OCI-LY3 (cell line): Measurements from ENCODE around the gene LUZP1.
A peak's percentile ranks its signal among the peaks of the same experiment; 100 is the strongest.

Experiments used
- H2AFZ ChIP-seq: fragments of 200-600, 300-600 bp; shearing (Covaris generic); 2 replicates; pipeline ENCODE4 v1.6.0; 2014; ENCODE audit warnings: antibody characterized with exemption, low read depth, low read length
- H3K27ac ChIP-seq: fragments of 200-600, 300-600 bp; sonication (generic); 2 replicates; pipeline ENCODE4 v1.5.1; 2014; ENCODE audit warnings: mild to moderate bottlenecking, low read length, moderate library complexity, mixed read lengths
- H3K27me3 ChIP-seq: fragments of 200-600, 300-600 bp; sonication (generic); 2 replicates; pipeline ENCODE4 v1.6.1; 2014; ENCODE audit warnings: low read depth, low read length, mixed read lengths
- H3K36me3 ChIP-seq: fragments of 200-600, 300-600 bp; sonication (generic); replicated peaks from 2 replicates; pipeline ENCODE3; 2014; ENCODE audit warnings: low read depth, low read length, mixed read lengths
- H3K4me1 ChIP-seq: fragments of 300-600, 200-600 bp; sonication (generic); 2 replicates; pipeline ENCODE4 v1.6.1; 2014; ENCODE audit warnings: low read length, mixed read lengths
- H3K4me2 ChIP-seq: fragments of 200-600, 300-600 bp; sonication (generic); 2 replicates; pipeline ENCODE4 v1.6.1; 2014; ENCODE audit warnings: low read length, mixed read lengths
- H3K4me3 ChIP-seq: fragments of 300-600, 200-600 bp; sonication (generic); 2 replicates; pipeline ENCODE4 v1.5.1; 2014; ENCODE audit warnings: antibody characterized with exemption, mild to moderate bottlenecking, low read length, moderate library complexity
- H3K79me2 ChIP-seq: fragments of 300-600, 200-600 bp; shearing (Covaris generic); 2 replicates; pipeline ENCODE4 v1.6.1; 2014; ENCODE audit warnings: mild to moderate bottlenecking, low read length, mixed read lengths
- H3K9ac ChIP-seq: fragments of 300-600, 200-600 bp; shearing (Covaris generic); 2 replicates; pipeline ENCODE4 v1.6.0; 2014; ENCODE audit warnings: mild to moderate bottlenecking, low read length, moderate library complexity
- H3K9me3 ChIP-seq: fragments of 200-600, 300-600 bp; shearing (Covaris generic); 2 replicates; pipeline ENCODE4 v1.6.1; 2014; ENCODE audit warnings: low read length, mixed read lengths; ENCODE audit not compliant: insufficient read depth
- H4K20me1 ChIP-seq: fragments of 200-600, 300-600 bp; sonication (generic); 2 replicates; pipeline ENCODE4 v1.6.1; 2016; ENCODE audit warnings: low read length, mixed read lengths; ENCODE audit not compliant: insufficient read depth
- CTCF ChIP-seq: fragments of 200-600, 300-600 bp; sonication (generic); IDR thresholded peaks from 2 replicates; pipeline ENCODE4 v1.5.1; 2014; ENCODE audit warnings: antibody characterized with exemption, low read length, low read depth
- EZH2phosphoT487 ChIP-seq: fragments of 200-600 bp; shearing (Covaris generic); IDR thresholded peaks from 2 replicates; pipeline ENCODE4 v1.6.1; 2018; ENCODE audit warnings: antibody characterized with exemption, mixed run types, low read depth

LUZP1 gene

DNA sequence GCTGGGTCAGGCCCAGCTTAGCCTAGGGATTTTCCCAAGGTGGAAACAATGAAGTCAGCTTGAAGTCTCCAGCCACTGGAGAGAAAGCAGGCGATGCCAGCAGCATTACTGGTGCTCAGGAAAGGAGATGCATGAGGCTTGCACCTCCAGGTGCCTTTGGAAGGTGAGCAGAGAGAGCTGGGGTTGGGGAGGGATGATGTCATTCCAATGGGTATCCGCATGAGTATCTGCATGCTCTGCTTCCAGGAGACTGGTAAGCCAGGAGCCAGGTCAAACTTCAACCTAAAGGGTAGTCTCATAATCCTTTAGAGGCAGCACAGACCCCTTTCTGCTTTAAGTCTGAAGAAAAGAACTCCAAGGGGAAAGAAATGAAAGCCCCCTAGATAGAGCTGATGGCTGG is 80.6 kb downstream of the LUZP1 start:
- no peak overlapping the region for H2AFZ ChIP-seq
- no peak overlapping the region for H3K4me3 ChIP-seq
- no peaks in the 10 kb centered on the region for H3K79me2 ChIP-seq
- H3K27ac ChIP-seq, result no peak overlapping the region
- H3K36me3 ChIP-seq, result peaks cover 4% of the 10 kb centered on the region
- H3K9ac ChIP-seq, result no peak overlapping the region
- no peaks in the 10 kb centered on the region for H3K27me3 ChIP-seq
- peaks cover 12% of the 10 kb centered on the region for H3K4me1 ChIP-seq
- no peaks in the 10 kb centered on the region for H4K20me1 ChIP-seq
- H3K4me2 ChIP-seq, result no peak overlapping the region
- no peaks in the 10 kb centered on the region for H3K9me3 ChIP-seq
- no peak for TF ChIP-seq EZH2phosphoT487
- no peak for TF ChIP-seq CTCF

- Histone ChIP-seq H3K4me2 (peak overlapping the region; percentile 37; the same call in 1 of the 2 replicates), H3K9me3 (no peaks in the 10 kb centered on the region), H3K36me3 (peaks cover 13% of the 10 kb centered on the region), H3K9ac (no peak overlapping the region), H3K27me3 (no peaks in the 10 kb centered on the region), H3K4me3 (no peak overlapping the region), H3K4me1 (peaks cover 12% of the 10 kb centered on the region), H2AFZ (no peak overlapping the region), H3K79me2 (no peaks in the 10 kb centered on the region), H4K20me1 (no peaks in the 10 kb centered on the region), H3K27ac (peak overlapping the region; percentile 14; the same call in 1 of the 2 replicates)
- TF ChIP-seq EZH2phosphoT487 (no peak), CTCF (no peak)
Measured at GRCh38 chr1:23085696-23086095, 83.0 kb downstream of the LUZP1 start.

- Histone ChIP-seq H3K9ac (no peak overlapping the region), H3K4me1 (peaks cover 12% of the 10 kb centered on the region), H3K36me3 (peaks cover 13% of the 10 kb centered on the region), H3K79me2 (no peaks in the 10 kb centered on the region), H4K20me1 (no peaks in the 10 kb centered on the region), H3K27me3 (no peaks in the 10 kb centered on the region), H3K4me2 (no peak overlapping the region), H3K4me3 (no peak overlapping the region), H3K27ac (no peak overlapping the region), H2AFZ (no peak overlapping the region), H3K9me3 (no peaks in the 10 kb centered on the region)
- TF ChIP-seq CTCF (no peak), EZH2phosphoT487 (no peak)
Measured at GRCh38 chr1:23084880-23085279, 83.8 kb downstream of the LUZP1 start.

- Histone ChIP-seq H3K79me2 (no peaks in the 10 kb centered on the region), H3K4me1 (peaks cover 12% of the 10 kb centered on the region), H3K9ac (no peak overlapping the region), H3K36me3 (peaks cover 14% of the 10 kb centered on the region), H2AFZ (no peak overlapping the region), H3K27me3 (no peaks in the 10 kb centered on the region), H4K20me1 (no peaks in the 10 kb centered on the region), H3K4me3 (no peak overlapping the region), H3K4me2 (no peak overlapping the region), H3K27ac (no peak overlapping the region), H3K9me3 (no peaks in the 10 kb centered on the region)
- no peak for TF ChIP-seq EZH2phosphoT487
- no peak for TF ChIP-seq CTCF
Measured at GRCh38 chr1:23083714-23084480, 84.8 kb downstream of the LUZP1 start.
